ENCODE results near the gene INS.
"Not testable (repeated sequence)": the region's sequence is repeated elsewhere in the genome, so short reads cannot be mapped to it uniquely, and the experiment has no call there.

Gene INS

GRCh38 chr11:2198621-2199365 is 37.8 kb upstream of the INS start:
- DNase-seq, result no peak

GRCh38 chr11:2197771-2198520 is 36.9 kb upstream of the INS start:
- no peak for DNase-seq

- DNase-seq, result peak; percentile 73
Observed at GRCh38 chr11:2196970-2197770, 36.2 kb upstream of the INS start.

- DNase-seq, result no peak
Observed at GRCh38 chr11:2195756-2196088, 34.7 kb upstream of the INS start.

- peak; percentile 62 for DNase-seq
Observed at GRCh38 chr11:2194877-2195755, 34.1 kb upstream of the INS start.

- not testable (repeated sequence) for DNase-seq
Observed at GRCh38 chr11:2193888-2194595, 33.0 kb upstream of the INS start.

GRCh38 chr11:2193099-2193887 is 32.3 kb upstream of the INS start:
- DNase-seq, result no peak

- no peak for DNase-seq
Observed at GRCh38 chr11:2192435-2192834, 31.4 kb upstream of the INS start.

- DNase-seq, result no peak
Observed at GRCh38 chr11:2191883-2192282, 30.9 kb upstream of the INS start.

GRCh38 chr11:2190657-2191471 is 29.9 kb upstream of the INS start:
- no peak for DNase-seq

GRCh38 chr11:2189938-2190656 is 29.1 kb upstream of the INS start:
- DNase-seq, result no peak

- DNase-seq, result no peak
Observed at GRCh38 chr11:2188745-2189144, 27.7 kb upstream of the INS start.

GRCh38 chr11:2187280-2187707 is 26.3 kb upstream of the INS start:
- DNase-seq, result no peak

GRCh38 chr11:2186669-2187279 is 25.8 kb upstream of the INS start:
- peak; percentile 57 for DNase-seq

GRCh38 chr11:2185324-2186085 is 24.5 kb upstream of the INS start:
- DNase-seq, result no peak

GRCh38 chr11:2182692-2183474 is 21.9 kb upstream of the INS start:
- no peak for DNase-seq

- no peak for DNase-seq
Observed at GRCh38 chr11:2182075-2182474, 21.1 kb upstream of the INS start.
